H1 (cell line): Measurements from ENCODE around the gene LIAS. TPM values are rescaled to one million over a fixed set of nuclear protein-coding genes. Genes with fewer than 3 reads are reported as not detected.

Experiments used
- CTCF ChIA-PET: fragments of 300-600 bp; sonication (Branson Sonifier 250); formaldehyde crosslinking; loops from one replicate; lab custom pipeline; 2021; ENCODE audit not compliant: partially characterized antibody; lab: Charles Lee
- POLR2A ChIA-PET: fragments of 300-600 bp; sonication (Branson Sonifier 250); formaldehyde crosslinking; loops from one replicate; lab custom pipeline; 2021; ENCODE audit warnings: inconsistent platforms; ENCODE audit not compliant: partially characterized antibody; lab: Charles Lee
- DNase-seq, 2 experiments: peaks; one replicate each; pipeline versions ENCODE4 v3.0.0 to v3.0.0-alpha.2; 2010 to 2022; ENCODE audit warnings: low spot score in 2 of 2, low read depth in 1 of 2, mixed read lengths in 1 of 2
- FAIRE-seq: peaks from 2 replicates; lab custom pipeline; 2011; peaks lifted over from hg19 to GRCh38; lab: Jason Lieb, UNC
- H2AFZ ChIP-seq: 2 replicates; pipeline ENCODE4 v1.8.1; 2012; ENCODE audit warnings: low read length, inconsistent platforms
- H2AK5ac ChIP-seq: 2 replicates; pipeline ENCODE4 v1.6.1; 2013; ENCODE audit warnings: low read depth, low read length
- H2BK120ac ChIP-seq: replicated peaks from 2 replicates; pipeline ENCODE3; 2013; ENCODE audit warnings: low read depth, low read length, inconsistent platforms
- H2BK12ac ChIP-seq: 2 replicates; pipeline ENCODE4 v1.6.1; 2013; ENCODE audit warnings: low read depth, low read length
- H2BK15ac ChIP-seq: 2 replicates; pipeline ENCODE4 v1.6.1; 2013; ENCODE audit warnings: low read length
- H2BK20ac ChIP-seq: 2 replicates; pipeline ENCODE4 v1.6.1; 2013; ENCODE audit warnings: low read length
- H2BK5ac ChIP-seq: 2 replicates; pipeline ENCODE4 v1.6.1; 2013; ENCODE audit warnings: low read depth, low read length
- H3K14ac ChIP-seq: 2 replicates; pipeline ENCODE4 v1.6.1; 2013; ENCODE audit warnings: inconsistent platforms; ENCODE audit not compliant: insufficient read length
- H3K18ac ChIP-seq: 2 replicates; pipeline ENCODE4 v1.6.1; 2013; ENCODE audit warnings: low read length; ENCODE audit errors: extremely low read depth
- H3K23ac ChIP-seq: 2 replicates; pipeline ENCODE4 v1.6.1; 2013; ENCODE audit warnings: inconsistent platforms; ENCODE audit not compliant: insufficient read length
- H3K23me2 ChIP-seq: 2 replicates; pipeline ENCODE4 v1.6.1; 2013; ENCODE audit warnings: low read depth, low read length
- H3K27ac ChIP-seq: 2 replicates; pipeline ENCODE4 v1.6.1; 2011; ENCODE audit warnings: low read depth, low read length, inconsistent platforms
- H3K27me3 ChIP-seq, 4 experiments: replicated peaks in 1 of 4; 1 replicate in 1 of 4; 2 replicates in 3 of 4; pipeline versions ENCODE4 v1.6.1 to v1.8.1; 2011 to 2013; ENCODE audit warnings: low read length in 3 of 4, mild to moderate bottlenecking in 3 of 4, inconsistent platforms in 2 of 4, mixed read lengths in 2 of 4, moderate library complexity in 1 of 4; ENCODE audit not compliant: control insufficient read depth in 3 of 4, insufficient read depth in 3 of 4; ENCODE audit errors: extremely low read depth in 1 of 4
- H3K36me3 ChIP-seq, 4 experiments: 2 replicates each; pipeline versions ENCODE4 v1.6.1 to v1.8.1; 2011 to 2013; ENCODE audit warnings: mild to moderate bottlenecking in 4 of 4, low read length in 3 of 4, moderate library complexity in 2 of 4, control low read depth in 1 of 4, inconsistent platforms in 1 of 4; ENCODE audit not compliant: insufficient read depth in 4 of 4, control insufficient read depth in 2 of 4
- H3K4ac ChIP-seq: replicated peaks from 2 replicates; pipeline ENCODE3; 2013; ENCODE audit warnings: low read length, low read depth, mixed read lengths, inconsistent platforms; ENCODE audit not compliant: insufficient read length
- H3K4me1 ChIP-seq, 4 experiments: replicated peaks in 1 of 4; 1 replicate in 1 of 4; 2 replicates in 3 of 4; pipeline versions ENCODE4 v1.6.1 to v1.8.1; 2011 to 2013; ENCODE audit warnings: low read length in 3 of 4, inconsistent platforms in 2 of 4, mixed read lengths in 1 of 4; ENCODE audit not compliant: insufficient read depth in 4 of 4, control insufficient read depth in 3 of 4
- H3K4me2 ChIP-seq, 2 experiments: 2 replicates each; pipeline versions ENCODE4 v1.6.1 to v1.8.1; 2011 to 2013; ENCODE audit warnings: low read depth in 2 of 2, low read length in 2 of 2, control low read depth in 1 of 2, inconsistent platforms in 1 of 2, mild to moderate bottlenecking in 1 of 2; ENCODE audit not compliant: insufficient read depth in 1 of 2
- H3K4me3 ChIP-seq, 4 experiments: fragments of 200-600, 300-600 bp in 1 of 4; sonication (generic), shearing (Covaris generic), sonication (Bioruptor Twin) in 1 of 4; 2 replicates each; pipeline versions ENCODE4 v1.5.1 to v1.8.1; 2011 to 2016; ENCODE audit warnings: low read length in 4 of 4, low read depth in 3 of 4, control low read depth in 2 of 4, inconsistent platforms in 2 of 4, mild to moderate bottlenecking in 2 of 4, mixed read lengths in 1 of 4, moderate library complexity in 1 of 4; ENCODE audit not compliant: insufficient read depth in 2 of 4; ENCODE audit errors: extremely low read depth in 1 of 4
- H3K56ac ChIP-seq: replicated peaks from 2 replicates; pipeline ENCODE3; 2013; ENCODE audit warnings: low read depth, mild to moderate bottlenecking, mixed read lengths, low read length, inconsistent platforms; ENCODE audit not compliant: insufficient read length
- H3K79me1 ChIP-seq: 2 replicates; pipeline ENCODE4 v1.6.1; 2013; ENCODE audit warnings: low read depth, low read length, control low read depth
- H3K79me2 ChIP-seq, 2 experiments: 2 replicates each; pipeline versions ENCODE4 v1.6.1 to v1.8.1; 2012 to 2013; ENCODE audit warnings: low read length in 2 of 2, mild to moderate bottlenecking in 2 of 2, inconsistent platforms in 1 of 2; ENCODE audit not compliant: insufficient read depth in 2 of 2, control insufficient read depth in 1 of 2
- H3K9ac ChIP-seq, 4 experiments: replicated peaks in 1 of 4; 1 replicate in 1 of 4; 2 replicates in 3 of 4; pipeline versions ENCODE4 v1.6.1 to v1.8.1; 2011 to 2013; ENCODE audit warnings: low read depth in 3 of 4, low read length in 3 of 4, control low read depth in 2 of 4, mild to moderate bottlenecking in 2 of 4, moderate library complexity in 2 of 4, inconsistent platforms in 1 of 4; ENCODE audit errors: extremely low read depth in 1 of 4
- H3K9me3 ChIP-seq, 2 experiments: 2 replicates each; pipeline versions ENCODE4 v1.6.1 to v1.8.1; 2012 to 2013; ENCODE audit warnings: mild to moderate bottlenecking in 2 of 2, moderate library complexity in 2 of 2, control low read depth in 1 of 2, inconsistent platforms in 1 of 2, low read depth in 1 of 2, low read length in 1 of 2, mixed read lengths in 1 of 2; ENCODE audit not compliant: insufficient read depth in 2 of 2
- H4K20me1 ChIP-seq, 2 experiments: replicated peaks in 1 of 2; 2 replicates each; pipeline versions ENCODE3 to v1.8.1; 2011 to 2013; ENCODE audit warnings: inconsistent platforms in 2 of 2, low read length in 2 of 2, mild to moderate bottlenecking in 1 of 2; ENCODE audit not compliant: insufficient read depth in 2 of 2, control insufficient read depth in 1 of 2
- H4K5ac ChIP-seq: 2 replicates; pipeline ENCODE4 v1.6.1; 2013; ENCODE audit warnings: low read length, low read depth, mixed read lengths, inconsistent platforms; ENCODE audit not compliant: insufficient read length
- H4K8ac ChIP-seq: 2 replicates; pipeline ENCODE4 v1.8.0; 2013; ENCODE audit warnings: mild to moderate bottlenecking, moderate library complexity, low read length, inconsistent platforms; ENCODE audit not compliant: insufficient read depth; ENCODE audit errors: extremely low read depth
- H4K91ac ChIP-seq: replicated peaks from 2 replicates; pipeline ENCODE3; 2013; ENCODE audit warnings: low read length, mixed read lengths, inconsistent platforms; ENCODE audit not compliant: insufficient read length
- ASH2L ChIP-seq: fragments of 200-600, 300-600 bp; sonication (generic); IDR thresholded peaks from one replicate; pipeline ENCODE4 v1.7.1; 2017; ENCODE audit warnings: low read length
- BCL11A ChIP-seq, 2 experiments: IDR thresholded peaks; one replicate each; pipeline ENCODE4 v1.6.1; 2011; ENCODE audit warnings: low read depth in 2 of 2, low read length in 2 of 2, mild to moderate bottlenecking in 2 of 2
- CBX5 ChIP-seq: fragments of 300-800, 300-1000 bp; sonication (generic); IDR thresholded peaks from 2 replicates; pipeline ENCODE4 v1.7.1; 2016; ENCODE audit warnings: antibody characterized with exemption, low read length, low read depth
- CREB1 ChIP-seq: IDR thresholded peaks from 2 replicates; pipeline ENCODE4 v1.6.1; 2012; ENCODE audit warnings: inconsistent platforms
- EP300 ChIP-seq, 2 experiments: IDR thresholded peaks; 1 replicate in 1 of 2; 2 replicates in 1 of 2; pipeline ENCODE4 v1.6.1; 2011 to 2012; ENCODE audit warnings: low read depth in 2 of 2, low read length in 2 of 2, mild to moderate bottlenecking in 2 of 2, borderline replicate concordance in 1 of 2, inconsistent platforms in 1 of 2, moderate library complexity in 1 of 2
- NANOG ChIP-seq: IDR thresholded peaks from 2 replicates; pipeline ENCODE4 v1.6.1; 2011; ENCODE audit warnings: low read length, low read depth, mild to moderate bottlenecking, inconsistent platforms; ENCODE audit not compliant: insufficient read depth, poor library complexity, severe bottlenecking
- POLR2A ChIP-seq, 2 experiments: IDR thresholded peaks; 1 replicate in 1 of 2; 2 replicates in 1 of 2; pipeline ENCODE4 v1.6.1; 2011; ENCODE audit warnings: low read depth in 2 of 2, low read length in 2 of 2, mild to moderate bottlenecking in 2 of 2; ENCODE audit errors: control extremely low read depth in 1 of 2
- POLR2AphosphoS5 ChIP-seq: IDR thresholded peaks from 2 replicates; pipeline ENCODE4 v1.6.1; 2011; ENCODE audit warnings: low read depth, low read length
- SP2 ChIP-seq: IDR thresholded peaks from 2 replicates; pipeline ENCODE4 v1.6.1; 2012; ENCODE audit warnings: mild to moderate bottlenecking, low read length, inconsistent platforms
- TEAD4 ChIP-seq: IDR thresholded peaks from 2 replicates; pipeline ENCODE4 v1.6.1; 2012; ENCODE audit warnings: low read depth, low read length, inconsistent platforms, mixed read lengths
- WGBS, 2 experiments: shearing (Covaris generic) in 1 of 2; methylation state at CpG; one replicate each; pipeline versions ENCODE4 v1.1.6 to v1.1.7; 2013 to 2015; ENCODE audit warnings: low lambda C conversion rate in 2 of 2, mixed read lengths in 2 of 2, inconsistent platforms in 1 of 2, low coverage in 1 of 2, missing lambda C conversion rate in 1 of 2; ENCODE audit not compliant: insufficient replicate concordance in 2 of 2, insufficient coverage in 1 of 2, insufficient read length in 1 of 2; ENCODE audit errors: extremely low coverage in 1 of 2, missing lambda C conversion rate in 1 of 2; 5-methylcytosine and 5-hydroxymethylcytosine counted together
- polyA plus RNA-seq, 7 experiments: library from polyadenylated mRNA; depleted of rRNA in 3 of 7; stranded (reverse) in 5 of 7; unstranded in 2 of 7; fragments of >200 nt in 5 of 7; fragments of 200-250 nt in 2 of 7; gene quantifications; 1 replicate in 5 of 7; 2 replicates in 1 of 7; 4 replicates in 1 of 7; pipeline versions ENCODE4 v1.2.1 to v1.2.3, GENCODE V29; 2011 to 2013; ENCODE audit warnings: missing spikeins in 2 of 7, mixed read lengths in 2 of 7
- total RNA-seq: library from RNA; stranded (reverse); fragmentation: NEBNext Ultra II Directional; extraction: Animal tissue kit (Norgen Biotek cat#: 25700); gene quantifications from 2 replicates; pipeline ENCODE4 v1.2.1, GENCODE V29; 2021
- TF ChIP-seq, protein P1 (sequence below): IDR thresholded peaks from 2 replicates; pipeline ENCODE4 v1.6.1; 2011; ENCODE audit warnings: low read length, improper control_type of control experiment
- TF ChIP-seq, protein P2 (sequence below): IDR thresholded peaks from 2 replicates; pipeline ENCODE4 v1.6.1; 2012; ENCODE audit warnings: inconsistent platforms
- TF ChIP-seq, protein P3 (sequence below): IDR thresholded peaks from 2 replicates; pipeline ENCODE4 v1.6.1; 2012; ENCODE audit warnings: inconsistent platforms

LIAS gene
- total and polyA plus RNA-seq, 2 of the 8 experiments (the other 6 are each of a cell fraction or from before 2014, with no cell fraction given) = 10.5 to 24.9 TPM

DNA sequence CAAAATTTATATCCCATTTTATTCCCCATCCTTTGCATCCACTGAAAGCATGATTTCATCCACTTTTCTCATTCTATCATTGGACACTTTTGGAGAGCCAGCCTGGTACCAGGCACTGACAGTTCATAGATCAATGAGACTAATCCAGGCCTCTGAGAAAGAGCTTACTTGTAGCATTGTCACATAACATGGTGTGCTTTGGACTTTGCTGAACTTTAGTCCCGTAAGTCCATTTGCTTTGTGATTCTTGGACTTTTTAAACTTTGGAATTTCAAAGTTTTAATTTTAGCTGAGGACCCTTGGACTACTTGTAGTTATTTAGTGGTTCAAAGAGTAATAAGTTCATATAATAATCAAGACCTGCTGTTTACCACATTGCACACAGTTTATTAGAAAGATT, 11.5 kb downstream of the LIAS start:
- 90% methylated on average over 1 of the region's 1 CpG; no CpG with 5 or more reads in 1 of the 2 experiments for WGBS, 2 experiments
- Histone ChIP-seq H2BK15ac (no peak overlapping the region), H4K5ac (no peak overlapping the region), H3K27me3 (no peaks in the 10 kb centered on the region), H3K56ac (no peak overlapping the region), H2AFZ (no peak overlapping the region), H3K4me3 (no peak overlapping the region), H3K9me3 (no peaks in the 10 kb centered on the region), H3K23ac (no peak overlapping the region), H3K79me2 (no peaks in the 10 kb centered on the region), H2BK120ac (no peak overlapping the region), H3K27ac (no peak overlapping the region), H3K4me2 (no peak overlapping the region), H3K23me2 (no peaks in the 10 kb centered on the region), H3K36me3 (peaks cover 0 to 38% (median 22%) of the 10 kb centered on the region in 4 experiments; a peak in 5 of 8 replicates), H2AK5ac (no peak overlapping the region), H2BK20ac (no peak overlapping the region), H3K9ac (no peak overlapping the region), H2BK12ac (no peak overlapping the region), H3K4me1 (no peaks in the 10 kb centered on the region), H2BK5ac (no peak overlapping the region), H3K4ac (no peak overlapping the region), H4K8ac (no peak overlapping the region), H4K91ac (no peak overlapping the region), H3K18ac (no peak overlapping the region), H4K20me1 (no peaks in the 10 kb centered on the region), H3K14ac (no peak overlapping the region), H3K79me1 (no peaks in the 10 kb centered on the region)
- FAIRE-seq (no peak), DNase-seq (no peak)
- ChIA-PET POLR2A (interaction anchor here (1.9 to 3.2 kb wide), 2 partner anchors 12 to 14 kb away, joined by 8 to 30 read pairs; partner anchors contain the start of genes LIAS and RPL9), CTCF (interaction anchor here (1.1 to 2.8 kb wide), 6 partner anchors 11 to 42 kb away, joined by 3 to 18 read pairs (median 6); partner anchors contain the start of genes LIAS and RPL9)
- TF ChIP-seq POLR2A (IDR thresholded peaks at IDR 0.05; ENCODE audit: control extremely low read depth in 1 of 2, low read depth in 2 of 2, low read length in 2 of 2) (no peak), POLR2AphosphoS5 (no peak), CBX5 (no peak), TEAD4 (no peak), SP2 (no peak), EP300 (IDR thresholded peaks at IDR 0.05; ENCODE audit: borderline replicate concordance in 1 of 2, low read depth in 2 of 2, low read length in 2 of 2) (no peak), BCL11A (IDR thresholded peaks at IDR 0.05; ENCODE audit: low read depth in 2 of 2, low read length in 2 of 2) (no peak), NANOG (no peak), ASH2L (no peak), CREB1 (no peak)
- TF ChIP-seq, protein P1, sequence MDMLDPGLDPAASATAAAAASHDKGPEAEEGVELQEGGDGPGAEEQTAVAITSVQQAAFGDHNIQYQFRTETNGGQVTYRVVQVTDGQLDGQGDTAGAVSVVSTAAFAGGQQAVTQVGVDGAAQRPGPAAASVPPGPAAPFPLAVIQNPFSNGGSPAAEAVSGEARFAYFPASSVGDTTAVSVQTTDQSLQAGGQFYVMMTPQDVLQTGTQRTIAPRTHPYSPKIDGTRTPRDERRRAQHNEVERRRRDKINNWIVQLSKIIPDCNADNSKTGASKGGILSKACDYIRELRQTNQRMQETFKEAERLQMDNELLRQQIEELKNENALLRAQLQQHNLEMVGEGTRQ = no peak
- TF ChIP-seq, protein P2, sequence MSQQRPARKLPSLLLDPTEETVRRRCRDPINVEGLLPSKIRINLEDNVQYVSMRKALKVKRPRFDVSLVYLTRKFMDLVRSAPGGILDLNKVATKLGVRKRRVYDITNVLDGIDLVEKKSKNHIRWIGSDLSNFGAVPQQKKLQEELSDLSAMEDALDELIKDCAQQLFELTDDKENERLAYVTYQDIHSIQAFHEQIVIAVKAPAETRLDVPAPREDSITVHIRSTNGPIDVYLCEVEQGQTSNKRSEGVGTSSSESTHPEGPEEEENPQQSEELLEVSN = no peak
- TF ChIP-seq, protein P3, sequence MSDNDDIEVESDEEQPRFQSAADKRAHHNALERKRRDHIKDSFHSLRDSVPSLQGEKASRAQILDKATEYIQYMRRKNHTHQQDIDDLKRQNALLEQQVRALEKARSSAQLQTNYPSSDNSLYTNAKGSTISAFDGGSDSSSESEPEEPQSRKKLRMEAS = no peak
